Brain microvascular endothelial cell (primary cell): ENCODE data around the gene SOAT2.
A peak's percentile ranks its signal among the peaks of the same experiment; 100 is the strongest.

Source experiments
- DNase-seq: peaks from one replicate; pipeline ENCODE4 v3.0.0-alpha.2; 2020
- H3K27ac ChIP-seq: fragments of 250-450 bp; sonication (Bioruptor Pico); 2 replicates; pipeline ENCODE4 v1.5.1; 2020; ENCODE audit warnings: mild to moderate bottlenecking, moderate library complexity
- H3K27me3 ChIP-seq: fragments of 250-450 bp; sonication (Bioruptor Pico); replicated peaks from 2 replicates; pipeline ENCODE4 v1.5.1; 2020; ENCODE audit warnings: mild to moderate bottlenecking
- H3K36me3 ChIP-seq: fragments of 250-450 bp; sonication (Bioruptor Pico); replicated peaks from 2 replicates; pipeline ENCODE4 v1.5.1; 2020; ENCODE audit warnings: mild to moderate bottlenecking
- H3K4me3 ChIP-seq: 2 replicates; pipeline ENCODE4 v1.5.1; 2011; ENCODE audit warnings: low read depth, mild to moderate bottlenecking, control low read depth, low read length, moderate library complexity
- CTCF ChIP-seq: IDR thresholded peaks from 2 replicates; pipeline ENCODE4 v1.5.1; 2011; ENCODE audit warnings: low read depth, mild to moderate bottlenecking, moderate library complexity, low read length, control low read depth, inconsistent platforms; ENCODE audit errors: missing control alignments
- in situ Hi-C: cut with HindIII; loops from 2 replicates; pipeline ENCODE4 v1.10.0; 2017; ENCODE audit warnings: low sequenced_read_pairs, low pct_ligation_motif_present

The SOAT2 gene

GRCh38 chr12:53096089-53096741 lies 7.1 kb upstream of the SOAT2 start:
- Histone ChIP-seq H3K27ac (peak overlapping the region; percentile 97), H3K4me3 (peak overlapping the region; percentile 75), H3K36me3 (peaks cover under 1% of the 10 kb centered on the region), H3K27me3 (no peaks in the 10 kb centered on the region)
- DNase-seq = peak; percentile 10
- no peak for TF ChIP-seq CTCF
- in situ Hi-C loops = no loop called here

DNA sequence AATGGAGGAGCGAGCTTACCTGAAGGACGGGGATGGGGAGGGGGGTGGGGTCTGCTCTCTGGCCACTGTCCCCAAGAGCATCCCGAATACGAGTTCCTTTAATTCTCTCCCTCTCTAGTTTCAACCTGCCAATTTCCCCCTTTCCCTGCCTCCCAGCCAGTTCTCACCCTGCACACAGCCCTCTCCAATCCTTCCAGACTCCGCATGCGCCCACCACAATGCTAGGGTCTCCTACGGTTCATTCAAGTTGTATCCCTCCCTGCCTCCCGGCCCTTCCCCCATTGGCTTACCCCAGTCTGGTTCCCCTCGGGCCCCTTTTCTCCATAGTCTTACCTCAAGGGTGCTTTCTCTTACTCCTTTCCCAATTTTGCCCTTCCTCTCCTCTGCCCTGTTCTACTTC lies 6.5 kb upstream of the SOAT2 start:
- DNase-seq = no peak
- no peak for TF ChIP-seq CTCF
- peak overlapping the region; percentile 97 for H3K27ac ChIP-seq
- no peaks in the 10 kb centered on the region for H3K27me3 ChIP-seq
- H3K4me3 ChIP-seq = peak overlapping the region; percentile 75
- peaks cover 4% of the 10 kb centered on the region for H3K36me3 ChIP-seq
- in situ Hi-C loops = no loop called here

GRCh38 chr12:53097207-53097563 lies 6.1 kb upstream of the SOAT2 start:
- no peaks in the 10 kb centered on the region for H3K27me3 ChIP-seq
- no peak for DNase-seq
- peak overlapping the region; percentile 97 for H3K27ac ChIP-seq
- H3K4me3 ChIP-seq = peak overlapping the region; percentile 75
- TF ChIP-seq CTCF = no peak
- in situ Hi-C loops = no loop called here
- peaks cover 8% of the 10 kb centered on the region for H3K36me3 ChIP-seq

- no peak for TF ChIP-seq CTCF
- peak; percentile 31 for DNase-seq
- H3K27ac ChIP-seq = peak within 1 kb of the TSS; percentile 97
- peaks cover 10% of the 10 kb centered on the region for H3K36me3 ChIP-seq
- in situ Hi-C loops = no loop called here
- peak within 1 kb of the TSS; percentile 75 for H3K4me3 ChIP-seq
- H3K27me3 ChIP-seq = no peaks in the 10 kb centered on the region
Measured at GRCh38 chr12:53097564-53098353, 5.5 kb upstream of the SOAT2 start, which contains the start of gene IGFBP6. Gene IGFBP6 (plus strand): TSS chr12:53097667. CDS start chr12:53097718, 51 bp downstream.

GRCh38 chr12:53098354-53098981 lies 4.8 kb upstream of the SOAT2 start:
- H3K4me3 ChIP-seq = peak overlapping the region; percentile 75
- peak overlapping the region; percentile 97 for H3K27ac ChIP-seq
- peaks cover 10% of the 10 kb centered on the region for H3K36me3 ChIP-seq
- H3K27me3 ChIP-seq = no peaks in the 10 kb centered on the region
- no peak for TF ChIP-seq CTCF
- in situ Hi-C loops = no loop called here
- DNase-seq = peak; percentile 77
